B cell (primary cell): Measurements from ENCODE around the gene GRIK5. TPM values are rescaled to one million over a fixed set of nuclear protein-coding genes. Genes with fewer than 3 reads are reported as not detected.

Source experiments
- ATAC-seq: fragments of 200-7000 bp; cut with Tn5 transposase; one replicate; pipeline ENCODE4 v1.10.0; 2021; ENCODE audit warnings: low read depth, mild to moderate bottlenecking, moderate number of reproducible peaks, moderate library complexity
- CTCF ChIA-PET: fragments of 350-600 bp; sonication (Branson Sonifier 250); formaldehyde crosslinking; loops from one replicate; lab custom pipeline; 2021; ENCODE audit warnings: antibody characterized with exemption, inconsistent platforms; lab: Charles Lee
- POLR2A ChIA-PET: fragments of 350-600 bp; sonication (Branson Sonifier 250); formaldehyde crosslinking; loops from one replicate; lab custom pipeline; 2021; ENCODE audit warnings: antibody characterized with exemption; lab: Charles Lee
- DNase-seq: peaks from one replicate; pipeline ENCODE4 v3.0.0; 2013
- H2AFZ ChIP-seq: 2 replicates; pipeline ENCODE4 v1.6.1; 2012; ENCODE audit warnings: mild to moderate bottlenecking, low read depth, low read length; ENCODE audit not compliant: insufficient read depth, poor library complexity, severe bottlenecking
- H3K27ac ChIP-seq, 2 donors: 1 replicate in 1 of 2; 2 replicates in 1 of 2; pipeline ENCODE4 v1.5.1; 2012 to 2013; ENCODE audit warnings: low read length in 2 of 2, mild to moderate bottlenecking in 2 of 2, moderate library complexity in 1 of 2
- H3K27me3 ChIP-seq, 4 experiments: fragments of 200-600 bp in 1 of 4; sonication (generic) in 1 of 4; replicated peaks in 1 of 4; 1 replicate in 2 of 4; 2 replicates in 2 of 4; pipeline versions ENCODE4 v1.6.1 to v1.7.0; 2013 to 2016; ENCODE audit warnings: low read length in 3 of 4, mild to moderate bottlenecking in 2 of 4, mixed read lengths in 1 of 4, moderate library complexity in 1 of 4; ENCODE audit not compliant: insufficient read depth in 4 of 4, control insufficient read depth in 3 of 4; ENCODE audit errors: control extremely low read depth in 1 of 4
- H3K36me3 ChIP-seq, 2 experiments: replicated peaks in 1 of 2; 1 replicate in 1 of 2; 2 replicates in 1 of 2; pipeline versions ENCODE4 v1.6.1 to v1.7.1; 2013; ENCODE audit warnings: low read length in 1 of 2; ENCODE audit not compliant: insufficient read depth in 2 of 2, control insufficient read depth in 1 of 2; ENCODE audit errors: control extremely low read depth in 1 of 2, extremely low read depth in 1 of 2
- H3K4me1 ChIP-seq, 2 donors: fragments of 200-600 bp in 1 of 2; sonication (generic) in 1 of 2; 1 replicate in 1 of 2; 2 replicates in 1 of 2; pipeline versions ENCODE4 v1.5.1 to v1.6.1; 2013 to 2017; ENCODE audit warnings: low read length in 2 of 2; ENCODE audit not compliant: control insufficient read depth in 2 of 2, insufficient read depth in 2 of 2
- H3K4me2 ChIP-seq: replicated peaks from 2 replicates; pipeline ENCODE3; 2012; ENCODE audit warnings: mild to moderate bottlenecking, low read depth, low read length; ENCODE audit not compliant: poor library complexity, severe bottlenecking
- H3K4me3 ChIP-seq, 5 experiments: fragments of 200-600 bp in 1 of 5; sonication (generic) in 1 of 5; 1 replicate in 3 of 5; 2 replicates in 2 of 5; pipeline versions ENCODE4 v1.5.1 to v1.7.0; 2011 to 2016; ENCODE audit warnings: low read length in 4 of 5, mild to moderate bottlenecking in 4 of 5, low read depth in 2 of 5, control low read depth in 1 of 5, moderate library complexity in 1 of 5; ENCODE audit not compliant: insufficient read depth in 1 of 5; ENCODE audit errors: control extremely low read depth in 1 of 5, extremely low read depth in 1 of 5
- H3K79me2 ChIP-seq: fragments of 200-600 bp; sonication (generic); one replicate; pipeline ENCODE4 v1.6.0; 2016; ENCODE audit warnings: low read length; ENCODE audit not compliant: control insufficient read depth, insufficient read depth
- H3K9ac ChIP-seq: fragments of 200-600 bp; sonication (generic); 2 replicates; pipeline ENCODE4 v1.6.1; 2017; ENCODE audit warnings: mild to moderate bottlenecking, low read length, moderate library complexity
- H3K9me3 ChIP-seq, 3 donors: one replicate each; pipeline versions ENCODE4 v1.6.1 to v1.7.1; 2013; ENCODE audit warnings: low read length in 2 of 3; ENCODE audit not compliant: control insufficient read depth in 2 of 3, insufficient read depth in 1 of 3; ENCODE audit errors: control extremely low read depth in 1 of 3
- H4K20me1 ChIP-seq: 2 replicates; pipeline ENCODE4 v1.6.0; 2012; ENCODE audit warnings: mild to moderate bottlenecking, low read length; ENCODE audit not compliant: insufficient read depth, control insufficient read depth, poor library complexity, severe bottlenecking
- H3K27ac Mint-ChIP-seq: one replicate; pipeline ENCODE4 v1.8.0; 2021; ENCODE audit warnings: mixed read lengths
- H3K27me3 Mint-ChIP-seq: one replicate; pipeline ENCODE4 v1.8.0; 2021; ENCODE audit warnings: mixed read lengths
- H3K4me1 Mint-ChIP-seq: one replicate; pipeline ENCODE4 v1.8.0; 2021; ENCODE audit warnings: mixed read lengths
- H3K4me3 Mint-ChIP-seq: one replicate; pipeline ENCODE4 v1.8.0; 2021; ENCODE audit warnings: mixed read lengths
- H3K9me3 Mint-ChIP-seq: one replicate; pipeline ENCODE4 v1.8.0; 2022; ENCODE audit warnings: mixed read lengths; ENCODE audit not compliant: insufficient read depth
- EZH2 ChIP-seq: IDR thresholded peaks from 2 replicates; pipeline ENCODE4 v1.6.1; 2012; ENCODE audit warnings: borderline replicate concordance, low read depth, mild to moderate bottlenecking, moderate library complexity, low read length; ENCODE audit not compliant: insufficient read depth, poor library complexity, severe bottlenecking
- WGBS: methylation state at CpG from one replicate; pipeline ENCODE4 v1.1.5; 2013; ENCODE audit warnings: missing lambda C conversion rate; ENCODE audit not compliant: insufficient coverage; 5-methylcytosine and 5-hydroxymethylcytosine counted together
- intact Hi-C: fragments of 100-400 bp; cut with micrococcal nuclease; formaldehyde crosslinking; loops from one replicate; pipeline ENCODE4 v1.10.0; 2022
- polyA plus RNA-seq: library from polyadenylated mRNA; depleted of rRNA; stranded (reverse); fragments of >200 nt; gene quantifications from 2 replicates; pipeline ENCODE4 v1.2.3, GENCODE V29; 2012
- total RNA-seq, 2 donors: library from RNA; stranded (reverse); fragments of 120-200 nt in 1 of 2; gene quantifications; 1 replicate in 1 of 2; 2 replicates in 1 of 2; pipeline versions ENCODE4 v1.2.3 to v1.2.4, GENCODE V29; 2013 to 2022
- TF ChIP-seq, protein P1 (sequence below): fragments of 200-600 bp; IDR thresholded peaks from one replicate; pipeline ENCODE4 v1.8.0; 2022; ENCODE audit warnings: antibody characterized with exemption, mild to moderate bottlenecking

Gene GRIK5
- total and polyA plus RNA-seq, 2 donors (not counting 1 experiment from before 2014, with no cell fraction given) = 0.09 to 0.27 TPM

DNA sequence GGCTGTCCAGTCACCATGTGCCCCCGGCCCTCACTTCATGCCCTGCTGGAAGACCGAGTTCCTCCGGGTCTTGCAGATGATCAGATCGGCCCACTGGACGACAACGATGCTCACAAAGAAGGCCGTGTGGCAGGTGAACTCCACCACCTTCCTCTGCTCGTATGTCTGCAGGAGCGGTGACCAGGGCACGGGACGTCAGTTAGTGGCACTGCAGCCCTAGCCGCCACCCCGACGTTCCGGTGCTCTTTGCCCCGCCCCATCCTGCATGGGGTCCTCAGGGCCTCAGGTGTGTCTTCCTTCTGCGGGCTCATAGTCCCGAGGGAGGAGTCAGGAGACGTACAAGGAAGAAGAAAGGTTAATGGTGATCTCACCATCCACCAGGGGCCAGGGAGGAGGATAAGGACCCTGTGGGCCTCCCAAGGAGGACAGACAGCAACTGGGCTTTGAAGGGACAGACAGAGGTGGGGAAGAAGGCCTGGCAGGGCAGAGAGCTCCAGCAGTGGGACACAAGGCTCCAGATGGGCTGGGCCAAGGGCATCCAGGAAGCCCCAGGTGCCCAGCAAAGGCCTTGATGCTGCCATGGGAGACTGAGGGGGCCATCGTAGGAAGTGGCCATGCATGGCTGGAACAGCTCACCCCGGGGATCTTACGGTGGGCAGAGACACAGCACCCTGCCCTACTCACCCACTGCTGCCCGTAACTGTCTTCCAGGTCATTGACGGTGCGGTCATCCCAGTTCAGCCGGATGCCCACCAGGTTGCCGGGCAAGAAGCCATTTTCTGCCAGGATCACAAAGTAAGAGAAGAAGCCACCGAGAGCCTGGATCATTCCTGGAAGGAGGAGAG lies 101.0 kb downstream of the GRIK5 start:
- Histone ChIP-seq H3K4me3 (no peak overlapping the region), H3K27ac (no peak overlapping the region), H3K36me3 (no peaks in the 10 kb centered on the region), H4K20me1 (no peaks in the 10 kb centered on the region), H3K9ac (no peak overlapping the region), H3K4me2 (no peak overlapping the region), H3K79me2 (no peaks in the 10 kb centered on the region), H3K9me3 (no peaks in the 10 kb centered on the region), H2AFZ (no peak overlapping the region), H3K4me1 (no peaks in the 10 kb centered on the region), H3K27me3 (no peaks in the 10 kb centered on the region)
- DNase-seq (no peak), ATAC-seq (no peak)
- no peaks in the 10 kb centered on the region for H3K9me3 Mint-ChIP-seq
- no peaks in the 10 kb centered on the region for H3K4me1 Mint-ChIP-seq
- H3K27ac Mint-ChIP-seq = no peak overlapping the region
- intact Hi-C loops = no loop called here
- no peak for TF ChIP-seq EZH2
- TF ChIP-seq, protein P1, sequence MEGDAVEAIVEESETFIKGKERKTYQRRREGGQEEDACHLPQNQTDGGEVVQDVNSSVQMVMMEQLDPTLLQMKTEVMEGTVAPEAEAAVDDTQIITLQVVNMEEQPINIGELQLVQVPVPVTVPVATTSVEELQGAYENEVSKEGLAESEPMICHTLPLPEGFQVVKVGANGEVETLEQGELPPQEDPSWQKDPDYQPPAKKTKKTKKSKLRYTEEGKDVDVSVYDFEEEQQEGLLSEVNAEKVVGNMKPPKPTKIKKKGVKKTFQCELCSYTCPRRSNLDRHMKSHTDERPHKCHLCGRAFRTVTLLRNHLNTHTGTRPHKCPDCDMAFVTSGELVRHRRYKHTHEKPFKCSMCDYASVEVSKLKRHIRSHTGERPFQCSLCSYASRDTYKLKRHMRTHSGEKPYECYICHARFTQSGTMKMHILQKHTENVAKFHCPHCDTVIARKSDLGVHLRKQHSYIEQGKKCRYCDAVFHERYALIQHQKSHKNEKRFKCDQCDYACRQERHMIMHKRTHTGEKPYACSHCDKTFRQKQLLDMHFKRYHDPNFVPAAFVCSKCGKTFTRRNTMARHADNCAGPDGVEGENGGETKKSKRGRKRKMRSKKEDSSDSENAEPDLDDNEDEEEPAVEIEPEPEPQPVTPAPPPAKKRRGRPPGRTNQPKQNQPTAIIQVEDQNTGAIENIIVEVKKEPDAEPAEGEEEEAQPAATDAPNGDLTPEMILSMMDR = no peak
- H3K4me3 Mint-ChIP-seq = no peak overlapping the region
- CTCF ChIA-PET = interaction anchor here (0.6 kb wide), 1 partner anchor 62 kb away, joined by 3 read pairs; no protein-coding TSS in a partner anchor
- H3K27me3 Mint-ChIP-seq = peaks cover 6% of the 10 kb centered on the region
- WGBS = 91% methylated on average over 28 of the region's 28 CpGs
- POLR2A ChIA-PET = no interaction called here

DNA sequence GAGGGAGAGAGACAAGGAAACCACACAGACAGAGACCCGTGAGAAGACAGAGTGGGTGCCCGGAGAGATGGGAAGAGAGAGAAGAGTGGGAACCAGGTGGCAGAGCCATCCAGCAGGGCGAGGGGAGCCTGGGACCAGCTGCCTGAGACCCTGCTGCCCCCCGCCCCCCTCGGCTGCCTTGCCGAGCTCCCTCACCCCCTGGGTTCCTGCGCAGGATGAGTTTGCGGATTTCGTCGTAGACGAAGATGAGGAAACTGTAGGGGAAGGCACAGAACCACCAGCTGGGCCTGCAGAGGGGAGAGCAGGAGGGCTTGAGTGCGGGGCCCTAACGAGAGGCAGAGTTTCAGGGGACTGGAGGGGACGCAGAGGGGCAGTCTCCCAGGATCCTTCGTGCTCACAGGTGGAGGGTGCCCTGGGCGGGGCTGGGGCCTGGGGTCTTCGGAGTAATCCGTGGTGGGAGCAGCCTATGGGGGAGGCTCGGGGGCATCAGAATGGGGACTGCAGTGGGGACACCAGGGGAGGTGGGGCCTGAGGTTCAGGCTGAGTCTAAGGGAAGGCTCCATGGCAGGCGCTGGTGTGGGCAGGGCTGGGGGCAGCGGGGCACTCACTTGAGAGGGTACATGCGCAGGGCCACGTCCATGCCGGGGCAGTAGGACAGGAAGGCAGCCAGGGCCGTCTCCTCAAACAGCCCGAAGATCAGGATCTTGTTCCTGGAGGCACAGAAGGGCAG lies 102.8 kb downstream of the GRIK5 start:
- Histone ChIP-seq H3K27me3 (no peaks in the 10 kb centered on the region), H3K4me1 (no peaks in the 10 kb centered on the region), H3K4me3 (no peak overlapping the region), H3K79me2 (no peaks in the 10 kb centered on the region), H4K20me1 (no peaks in the 10 kb centered on the region), H3K4me2 (no peak overlapping the region), H3K9me3 (no peaks in the 10 kb centered on the region), H3K27ac (no peak overlapping the region), H3K36me3 (no peaks in the 10 kb centered on the region), H2AFZ (no peak overlapping the region), H3K9ac (no peak overlapping the region)
- Mint-ChIP-seq H3K4me1 (no peaks in the 10 kb centered on the region), H3K27ac (no peak overlapping the region), H3K9me3 (no peaks in the 10 kb centered on the region), H3K4me3 (no peak overlapping the region), H3K27me3 (peaks cover 6% of the 10 kb centered on the region)
- 54% methylated on average over 25 of the region's 26 CpGs for WGBS
- DNase-seq (no peak), ATAC-seq (no peak)
- ChIA-PET POLR2A (no interaction called here), CTCF (no interaction called here)
- TF ChIP-seq, protein P1 = no peak
- TF ChIP-seq EZH2 = no peak
- intact Hi-C loops = no loop called here
